Common myeloid progenitor, CD34-positive (primary cell): ENCODE measurements around the gene MMD2.

Experiments
- CTCF ChIA-PET: fragments of 350-600 bp; sonication (Branson Sonifier 250); formaldehyde crosslinking; loops from one replicate; lab custom pipeline; 2021; ENCODE audit warnings: antibody characterized with exemption; lab: Charles Lee
- POLR2A ChIA-PET: fragments of 350-600 bp; sonication (Branson Sonifier 250); formaldehyde crosslinking; loops from one replicate; lab custom pipeline; 2021; ENCODE audit warnings: antibody characterized with exemption; lab: Charles Lee
- DNase-seq, 3 donors: peaks; one replicate each; pipeline versions ENCODE4 v3.0.0 to v3.0.0-alpha.2; 2013
- H3K27ac ChIP-seq, 2 experiments: 1 replicate in 1 of 2; 2 replicates in 1 of 2; pipeline ENCODE4 v1.7.0; 2013; ENCODE audit warnings: inconsistent platforms in 2 of 2, low read length in 2 of 2, mild to moderate bottlenecking in 2 of 2, low read depth in 1 of 2, moderate library complexity in 1 of 2; ENCODE audit not compliant: severe bottlenecking in 2 of 2, insufficient read depth in 1 of 2, poor library complexity in 1 of 2
- H3K27me3 ChIP-seq, 5 experiments: replicated peaks in 2 of 5; 1 replicate in 3 of 5; 2 replicates in 2 of 5; pipeline versions ENCODE4 v1.6.1 to v1.7.0; 2013; ENCODE audit warnings: low read length in 4 of 5, mild to moderate bottlenecking in 2 of 5, moderate library complexity in 2 of 5, inconsistent platforms in 1 of 5; ENCODE audit not compliant: insufficient read depth in 5 of 5, control insufficient read depth in 4 of 5
- H3K36me3 ChIP-seq, 4 experiments: 1 replicate in 2 of 4; 2 replicates in 2 of 4; pipeline versions ENCODE4 v1.6.1 to v1.7.0; 2013; ENCODE audit warnings: low read length in 3 of 4, control low read depth in 1 of 4, mild to moderate bottlenecking in 1 of 4; ENCODE audit not compliant: control insufficient read depth in 4 of 4, insufficient read depth in 4 of 4
- H3K4me1 ChIP-seq, 4 experiments: 1 replicate in 3 of 4; 2 replicates in 1 of 4; pipeline versions ENCODE4 v1.6.1 to v1.7.1; 2013; ENCODE audit warnings: low read length in 3 of 4, mild to moderate bottlenecking in 3 of 4, control low read depth in 1 of 4, inconsistent platforms in 1 of 4, moderate library complexity in 1 of 4; ENCODE audit not compliant: control insufficient read depth in 4 of 4, insufficient read depth in 4 of 4; ENCODE audit errors: control extremely low read depth in 1 of 4
- H3K4me3 ChIP-seq, 7 experiments: 1 replicate in 4 of 7; 2 replicates in 3 of 7; pipeline versions ENCODE4 v1.5.1 to v1.7.0; 2013; ENCODE audit warnings: mild to moderate bottlenecking in 7 of 7, low read length in 6 of 7, moderate library complexity in 6 of 7, inconsistent platforms in 2 of 7, low read depth in 2 of 7, control low read depth in 1 of 7; ENCODE audit not compliant: insufficient read depth in 4 of 7, control insufficient read depth in 1 of 7; ENCODE audit errors: extremely low read depth in 1 of 7
- H3K9me3 ChIP-seq, 5 experiments: 1 replicate in 4 of 5; 2 replicates in 1 of 5; pipeline versions ENCODE4 v1.6.1 to v1.7.1; 2013; ENCODE audit warnings: low read length in 4 of 5, mild to moderate bottlenecking in 2 of 5, inconsistent platforms in 1 of 5, low read depth in 1 of 5, moderate library complexity in 1 of 5; ENCODE audit not compliant: control insufficient read depth in 4 of 5, insufficient read depth in 2 of 5; ENCODE audit errors: control extremely low read depth in 1 of 5
- WGBS: methylation state at CpG from one replicate; pipeline ENCODE4 v1.1.5; 2013; ENCODE audit not compliant: insufficient coverage; 5-methylcytosine and 5-hydroxymethylcytosine counted together

Gene MMD2

GRCh38 chr7:4880218-4880617, 78.8 kb downstream of the MMD2 start:
- H3K4me3 ChIP-seq: no peak overlapping the region
- no peak overlapping the region for H3K27ac ChIP-seq
- 90% methylated on average over 10 of the region's 10 CpGs for WGBS
- peaks cover 0 to 27% (median 20%) of the 10 kb centered on the region in 5 experiments for H3K27me3 ChIP-seq
- H3K9me3 ChIP-seq: no peaks in the 10 kb centered on the region
- POLR2A ChIA-PET: no interaction called here
- peaks cover 0 to 17% (median 15%) of the 10 kb centered on the region in 4 experiments for H3K4me1 ChIP-seq
- H3K36me3 ChIP-seq: no peaks in the 10 kb centered on the region
- no peak for DNase-seq
- CTCF ChIA-PET: interaction anchor here (1.3 to 7.4 kb wide), 3 partner anchors 30 to 86 kb away, joined by 4 to 73 read pairs (median 9); no protein-coding TSS in a partner anchor

GRCh38 chr7:4879396-4880081, 79.4 kb downstream of the MMD2 start:
- DNase-seq: no peak
- CTCF ChIA-PET: interaction anchor here (2.8 to 7.4 kb wide), 2 partner anchors 29 to 85 kb away, joined by 9 to 73 read pairs; no protein-coding TSS in a partner anchor
- Histone ChIP-seq H3K4me1 (peaks cover 0 to 17% (median 15%) of the 10 kb centered on the region in 4 experiments), H3K27me3 (peaks cover 0 to 27% (median 19%) of the 10 kb centered on the region in 5 experiments), H3K4me3 (no peak overlapping the region), H3K27ac (no peak overlapping the region), H3K9me3 (no peaks in the 10 kb centered on the region), H3K36me3 (no peaks in the 10 kb centered on the region)
- POLR2A ChIA-PET: no interaction called here
- 95% methylated on average over 26 of the region's 27 CpGs for WGBS

GRCh38 chr7:4878336-4879335, 80.4 kb downstream of the MMD2 start:
- ChIA-PET CTCF (interaction anchor here (7.4 kb wide), 1 partner anchor 84 kb away, joined by 73 read pairs; no protein-coding TSS in a partner anchor), POLR2A (no interaction called here)
- Histone ChIP-seq H3K27me3 (peaks cover 0 to 27% (median 19%) of the 10 kb centered on the region in 5 experiments), H3K36me3 (no peaks in the 10 kb centered on the region), H3K27ac (no peak overlapping the region), H3K4me3 (no peak overlapping the region), H3K4me1 (peaks cover 0 to 17% (median 15%) of the 10 kb centered on the region in 4 experiments), H3K9me3 (no peaks in the 10 kb centered on the region)
- WGBS: 95% methylated on average over 45 of the region's 45 CpGs
- DNase-seq: no peak

GRCh38 chr7:4876586-4876985, 82.4 kb downstream of the MMD2 start:
- H3K27ac ChIP-seq: no peak overlapping the region
- H3K27me3 ChIP-seq: peaks cover 0 to 21% (median 8%) of the 10 kb centered on the region in 5 experiments
- 98% methylated on average over 18 of the region's 18 CpGs for WGBS
- H3K36me3 ChIP-seq: no peaks in the 10 kb centered on the region
- H3K9me3 ChIP-seq: no peaks in the 10 kb centered on the region
- H3K4me3 ChIP-seq: no peak overlapping the region
- no peak for DNase-seq
- CTCF ChIA-PET: no interaction called here
- peaks cover 0 to 2% (median under 1%) of the 10 kb centered on the region in 4 experiments for H3K4me1 ChIP-seq
- POLR2A ChIA-PET: no interaction called here

GRCh38 chr7:4875391-4875790, 83.6 kb downstream of the MMD2 start:
- WGBS: 98% methylated on average over 14 of the region's 15 CpGs
- H3K4me3 ChIP-seq: no peak overlapping the region
- no peak for DNase-seq
- CTCF ChIA-PET: no interaction called here
- H3K9me3 ChIP-seq: no peaks in the 10 kb centered on the region
- peaks cover 0 to 29% (median 4%) of the 10 kb centered on the region in 5 experiments for H3K27me3 ChIP-seq
- H3K27ac ChIP-seq: no peak overlapping the region
- no peaks in the 10 kb centered on the region for H3K36me3 ChIP-seq
- POLR2A ChIA-PET: no interaction called here
- H3K4me1 ChIP-seq: peaks cover 0 to 10% (median 5%) of the 10 kb centered on the region in 4 experiments

GRCh38 chr7:4873071-4873944, 85.7 kb downstream of the MMD2 start:
- H3K27ac ChIP-seq: no peak overlapping the region
- peaks cover 0 to 4% (median 0%) of the 10 kb centered on the region in 5 experiments for H3K9me3 ChIP-seq
- no peaks in the 10 kb centered on the region for H3K36me3 ChIP-seq
- H3K4me3 ChIP-seq: no peak overlapping the region
- POLR2A ChIA-PET: no interaction called here
- CTCF ChIA-PET: interaction anchor here (2.1 kb wide), 1 partner anchor 10 kb away, joined by 8 read pairs; the partner anchor contains the start of gene RADIL
- H3K4me1 ChIP-seq: peaks cover 0 to 10% (median 5%) of the 10 kb centered on the region in 4 experiments
- no peak for DNase-seq
- H3K27me3 ChIP-seq: peaks cover 0 to 28% (median 0%) of the 10 kb centered on the region in 5 experiments
- 98% methylated on average over 28 of the region's 31 CpGs for WGBS
